Measurements from ENCODE around the gene TMEM272. TPM values are rescaled to one million over a fixed set of nuclear protein-coding genes. Genes with fewer than 3 reads are reported as not detected.
A peak's percentile ranks its signal among the peaks of the same experiment; 100 is the strongest.

The TMEM272 gene
- total and polyA plus RNA-seq, 9 of the 15 experiments (the other 6 are each of a cell fraction or from before 2014, with no cell fraction given), result 0.04 to 0.16 (median 0.06) TPM; not detected in 2

- TF ChIP-seq HSF4 (CRISPR knock-in tag; IDR thresholded peaks at IDR 0.05; ENCODE audit: borderline replicate concordance), result no peak
- peak; percentile 63 for TF ChIP-seq TAL1 (IDR thresholded peaks at IDR 0.05)
- TF ChIP-seq TEAD4 (IDR thresholded peaks at IDR 0.05; ENCODE audit: low read length), result peak; percentile 90
- no peak for TF ChIP-seq TEAD4 (CRISPR knock-in tag; IDR thresholded peaks at IDR 0.05; ENCODE audit: borderline replicate concordance)
- no peak for TF ChIP-seq NUFIP1 (IDR thresholded peaks at IDR 0.05; ENCODE audit: partially characterized antibody)
- TF ChIP-seq FOXK1 (CRISPR knock-in tag; IDR thresholded peaks at IDR 0.05; ENCODE audit: borderline replicate concordance), result no peak
- no peak for TF ChIP-seq POLR3G (IDR thresholded peaks at IDR 0.05; ENCODE audit: extremely low read depth, insufficient read length, insufficient replicate concordance)
- TF ChIP-seq RCOR1 (IDR thresholded peaks at IDR 0.05; ENCODE audit: borderline replicate concordance in 1 of 2, low read depth in 2 of 2, low read length in 2 of 2), result peak; percentile 75 to 97; a peak in 3 of 4 replicates
- no peak for TF ChIP-seq HNRNPH1 (optimal IDR thresholded peaks at IDR 0.05; ENCODE audit: low read depth, low read length)
- TF ChIP-seq ZNF444 (CRISPR knock-in tag; IDR thresholded peaks at IDR 0.05), result no peak
- TF ChIP-seq JUND (IDR thresholded peaks at IDR 0.05; ENCODE audit: borderline replicate concordance, low read depth, low read length), result peak; percentile 13; the same call in 1 of the 2 replicates
- TF ChIP-seq JUND (tag; IDR thresholded peaks at IDR 0.05; ENCODE audit: borderline replicate concordance, low read depth, low read length), result peak; percentile 51; the same call in 1 of the 3 replicates
- no peak for TF ChIP-seq NONO (IDR thresholded peaks at IDR 0.05; ENCODE audit: low read depth in 2 of 2, low read length in 1 of 2)
- no peak for TF ChIP-seq ZNF23 (CRISPR knock-in tag; IDR thresholded peaks at IDR 0.05)
- no peak for TF ChIP-seq MCM2 (IDR thresholded peaks at IDR 0.05; ENCODE audit: low read depth)
- no peak for TF ChIP-seq CHD2 (IDR thresholded peaks at IDR 0.05; ENCODE audit: low read depth, low read length)
- TF ChIP-seq, protein P1, sequence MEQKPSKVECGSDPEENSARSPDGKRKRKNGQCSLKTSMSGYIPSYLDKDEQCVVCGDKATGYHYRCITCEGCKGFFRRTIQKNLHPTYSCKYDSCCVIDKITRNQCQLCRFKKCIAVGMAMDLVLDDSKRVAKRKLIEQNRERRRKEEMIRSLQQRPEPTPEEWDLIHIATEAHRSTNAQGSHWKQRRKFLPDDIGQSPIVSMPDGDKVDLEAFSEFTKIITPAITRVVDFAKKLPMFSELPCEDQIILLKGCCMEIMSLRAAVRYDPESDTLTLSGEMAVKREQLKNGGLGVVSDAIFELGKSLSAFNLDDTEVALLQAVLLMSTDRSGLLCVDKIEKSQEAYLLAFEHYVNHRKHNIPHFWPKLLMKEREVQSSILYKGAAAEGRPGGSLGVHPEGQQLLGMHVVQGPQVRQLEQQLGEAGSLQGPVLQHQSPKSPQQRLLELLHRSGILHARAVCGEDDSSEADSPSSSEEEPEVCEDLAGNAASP (IDR thresholded peaks at IDR 0.05), result no peak; the same call in 1 of the 2 replicates
- no peak for TF ChIP-seq GTF2E2 (tag; IDR thresholded peaks at IDR 0.05)
- TF ChIP-seq, protein P2, sequence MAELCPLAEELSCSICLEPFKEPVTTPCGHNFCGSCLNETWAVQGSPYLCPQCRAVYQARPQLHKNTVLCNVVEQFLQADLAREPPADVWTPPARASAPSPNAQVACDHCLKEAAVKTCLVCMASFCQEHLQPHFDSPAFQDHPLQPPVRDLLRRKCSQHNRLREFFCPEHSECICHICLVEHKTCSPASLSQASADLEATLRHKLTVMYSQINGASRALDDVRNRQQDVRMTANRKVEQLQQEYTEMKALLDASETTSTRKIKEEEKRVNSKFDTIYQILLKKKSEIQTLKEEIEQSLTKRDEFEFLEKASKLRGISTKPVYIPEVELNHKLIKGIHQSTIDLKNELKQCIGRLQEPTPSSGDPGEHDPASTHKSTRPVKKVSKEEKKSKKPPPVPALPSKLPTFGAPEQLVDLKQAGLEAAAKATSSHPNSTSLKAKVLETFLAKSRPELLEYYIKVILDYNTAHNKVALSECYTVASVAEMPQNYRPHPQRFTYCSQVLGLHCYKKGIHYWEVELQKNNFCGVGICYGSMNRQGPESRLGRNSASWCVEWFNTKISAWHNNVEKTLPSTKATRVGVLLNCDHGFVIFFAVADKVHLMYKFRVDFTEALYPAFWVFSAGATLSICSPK (IDR thresholded peaks at IDR 0.05; ENCODE audit: borderline replicate concordance), result no peak
- TF ChIP-seq MXI1 (IDR thresholded peaks at IDR 0.05; ENCODE audit: low read depth, low read length), result no peak
- TF ChIP-seq KAT2B (IDR thresholded peaks at IDR 0.05; ENCODE audit: low read depth, low read length), result no peak
- TF ChIP-seq, protein P3, sequence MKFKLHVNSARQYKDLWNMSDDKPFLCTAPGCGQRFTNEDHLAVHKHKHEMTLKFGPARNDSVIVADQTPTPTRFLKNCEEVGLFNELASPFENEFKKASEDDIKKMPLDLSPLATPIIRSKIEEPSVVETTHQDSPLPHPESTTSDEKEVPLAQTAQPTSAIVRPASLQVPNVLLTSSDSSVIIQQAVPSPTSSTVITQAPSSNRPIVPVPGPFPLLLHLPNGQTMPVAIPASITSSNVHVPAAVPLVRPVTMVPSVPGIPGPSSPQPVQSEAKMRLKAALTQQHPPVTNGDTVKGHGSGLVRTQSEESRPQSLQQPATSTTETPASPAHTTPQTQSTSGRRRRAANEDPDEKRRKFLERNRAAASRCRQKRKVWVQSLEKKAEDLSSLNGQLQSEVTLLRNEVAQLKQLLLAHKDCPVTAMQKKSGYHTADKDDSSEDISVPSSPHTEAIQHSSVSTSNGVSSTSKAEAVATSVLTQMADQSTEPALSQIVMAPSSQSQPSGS (CRISPR knock-in tag; IDR thresholded peaks at IDR 0.05), result no peak
- no peak for TF ChIP-seq SMAD3 (CRISPR knock-in tag; conservative IDR thresholded peaks at IDR 0.05)
- TF ChIP-seq SRSF7 (optimal IDR thresholded peaks at IDR 0.05; ENCODE audit: low read depth, low read length), result no peak
- no peak for TF ChIP-seq ZNF263 (CRISPR knock-in tag; IDR thresholded peaks at IDR 0.05; ENCODE audit: borderline replicate concordance)
- TF ChIP-seq ZNF282 (CRISPR knock-in tag; IDR thresholded peaks at IDR 0.05), result no peak
Observed at GRCh38 chr13:51785712-51786424, 59.1 kb downstream of the TMEM272 start (continued).
